Measurements from ENCODE around the gene DPY19L3. TPM values are rescaled to one million over a fixed set of nuclear protein-coding genes. Genes with fewer than 3 reads are reported as not detected.

Gene DPY19L3
- total RNA-seq, 2 donors from 2014 or later = 3.7 to 14.6 TPM

DNA sequence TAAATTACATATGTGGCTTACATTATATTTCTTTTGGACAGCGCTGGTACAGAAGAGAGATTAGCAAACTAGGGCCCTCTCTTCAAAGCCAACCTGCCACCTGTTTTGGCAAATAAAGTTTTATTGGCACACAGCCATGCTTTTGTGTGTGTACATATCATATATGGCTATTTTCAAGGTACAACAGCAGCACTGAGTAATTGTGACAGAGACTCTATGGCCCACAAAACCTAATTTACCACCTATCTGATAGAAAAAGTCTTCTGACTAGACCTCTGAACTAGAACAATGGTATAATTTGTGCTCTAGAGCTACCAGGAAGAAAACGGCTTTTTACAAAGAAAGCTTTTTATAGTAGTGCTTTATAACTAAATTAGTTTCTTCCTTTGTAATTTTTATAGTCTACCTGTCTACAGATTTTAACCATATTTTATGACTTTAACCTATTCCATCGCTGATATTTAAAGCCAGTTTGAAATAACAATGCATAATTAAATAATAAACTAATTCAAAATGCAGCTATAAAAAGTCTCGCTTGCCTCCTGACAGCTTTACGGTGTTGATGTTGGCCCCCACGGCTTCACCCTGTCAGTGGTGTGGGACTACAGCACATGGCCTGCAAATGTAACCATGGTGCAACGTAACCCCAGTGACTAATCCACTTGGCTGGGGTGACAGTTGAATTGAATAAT lies 17.7 kb upstream of the DPY19L3 start:
- no peak for DNase-seq (ENCODE audit: low spot score)
- H3K9me3 ChIP-seq = no peaks in the 10 kb centered on the region
- H3K27ac ChIP-seq = no peak overlapping the region
- no peak for TF ChIP-seq CTCF (IDR thresholded peaks at IDR 0.05)
- H3K4me1 ChIP-seq = no peaks in the 10 kb centered on the region
- peaks cover 7% of the 10 kb centered on the region for H3K36me3 ChIP-seq
- H3K4me3 ChIP-seq = no peak overlapping the region
- no peaks in the 10 kb centered on the region for H3K27me3 ChIP-seq

DNA sequence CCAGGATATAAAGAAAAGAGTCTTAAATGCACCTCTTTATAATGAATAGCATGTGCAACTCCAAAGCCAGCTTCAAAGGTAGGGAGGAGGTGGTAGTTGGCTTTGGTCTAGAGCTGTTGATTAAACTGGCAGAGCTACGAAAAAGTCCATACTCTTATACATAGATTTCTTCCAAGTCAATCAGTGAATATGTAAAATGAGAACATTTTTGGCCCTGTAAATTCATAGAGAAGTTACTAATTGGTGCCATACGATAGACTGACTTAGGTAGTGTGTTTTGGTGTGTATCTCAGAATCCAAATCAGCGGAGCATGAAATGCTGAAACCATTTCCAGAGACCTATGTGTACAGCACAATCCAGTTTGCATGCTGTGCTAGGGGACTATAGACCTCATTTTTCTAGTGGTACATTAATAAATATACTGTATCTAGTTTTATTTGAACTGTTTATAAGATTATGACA lies 17.1 kb upstream of the DPY19L3 start:
- no peak overlapping the region for H3K4me3 ChIP-seq
- H3K4me1 ChIP-seq = peaks cover 0 to 3% of the 10 kb centered on the region in 2 donors
- no peak for DNase-seq (ENCODE audit: low spot score)
- TF ChIP-seq CTCF (IDR thresholded peaks at IDR 0.05) = no peak
- H3K27me3 ChIP-seq = no peaks in the 10 kb centered on the region
- peaks cover 3% of the 10 kb centered on the region for H3K36me3 ChIP-seq
- no peaks in the 10 kb centered on the region for H3K9me3 ChIP-seq
- no peak overlapping the region for H3K27ac ChIP-seq

- Histone ChIP-seq H3K27me3 (no peaks in the 10 kb centered on the region), H3K9me3 (no peaks in the 10 kb centered on the region), H3K27ac (no peak overlapping the region), H3K4me1 (peaks cover 0 to 3% of the 10 kb centered on the region in 2 donors), H3K36me3 (no peaks in the 10 kb centered on the region), H3K4me3 (no peak overlapping the region)
- TF ChIP-seq CTCF (IDR thresholded peaks at IDR 0.05) = no peak
- no peak for DNase-seq (ENCODE audit: low spot score)
These were observed 12.7 kb upstream of the DPY19L3 start for GRCh38 chr19:32392901-32393300.

GRCh38 chr19:32396046-32396652 lies 9.4 kb upstream of the DPY19L3 start:
- no peak for DNase-seq (ENCODE audit: low spot score)
- Histone ChIP-seq H3K4me3 (no peak overlapping the region), H3K36me3 (no peaks in the 10 kb centered on the region), H3K27ac (no peak overlapping the region), H3K4me1 (peaks cover 0 to 3% of the 10 kb centered on the region in 2 donors), H3K27me3 (no peaks in the 10 kb centered on the region), H3K9me3 (no peaks in the 10 kb centered on the region)
- no peak for TF ChIP-seq CTCF (IDR thresholded peaks at IDR 0.05)

DNA sequence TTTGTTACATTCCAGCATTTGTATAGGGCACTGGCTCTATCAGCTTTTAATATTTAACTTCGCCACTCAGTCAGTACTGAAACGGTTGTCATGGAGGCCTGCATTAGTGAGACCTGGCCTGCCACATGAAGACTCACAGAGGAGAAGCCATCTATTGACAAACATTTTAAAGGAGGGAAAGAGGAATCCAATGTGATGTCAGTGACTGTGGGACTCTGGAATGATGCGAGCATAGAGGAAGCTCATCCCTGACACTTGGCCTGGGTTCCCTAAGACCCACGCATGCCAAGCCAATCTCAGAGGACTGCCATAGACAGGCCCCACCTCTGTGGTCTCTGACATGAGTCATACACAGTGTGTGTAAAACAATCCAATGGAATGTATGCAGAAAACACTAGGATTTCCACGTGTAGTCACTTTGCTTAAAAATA lies 7.9 kb upstream of the DPY19L3 start:
- no peak overlapping the region for H3K4me3 ChIP-seq
- no peaks in the 10 kb centered on the region for H3K36me3 ChIP-seq
- no peak overlapping the region for H3K27ac ChIP-seq
- no peak for TF ChIP-seq CTCF (IDR thresholded peaks at IDR 0.05)
- no peaks in the 10 kb centered on the region for H3K9me3 ChIP-seq
- H3K27me3 ChIP-seq = no peaks in the 10 kb centered on the region
- DNase-seq (ENCODE audit: low spot score) = no peak
- peaks cover 0 to 3% of the 10 kb centered on the region in 2 donors for H3K4me1 ChIP-seq

Measured in right atrium auricular region (tissue), 2 donors.